GM12873 (cell line): ENCODE results near the gene CLPX.
A peak's percentile ranks its signal among the peaks of the same experiment; 100 is the strongest.

Experiments used
- TF ChIP-seq, protein P1 (sequence below): IDR thresholded peaks from 2 replicates; pipeline ENCODE4 v1.5.1; 2012; ENCODE audit warnings: low read depth, mild to moderate bottlenecking, moderate library complexity, low read length, control low read depth; ENCODE audit not compliant: insufficient read depth; ENCODE audit errors: missing control alignments

Gene CLPX

DNA sequence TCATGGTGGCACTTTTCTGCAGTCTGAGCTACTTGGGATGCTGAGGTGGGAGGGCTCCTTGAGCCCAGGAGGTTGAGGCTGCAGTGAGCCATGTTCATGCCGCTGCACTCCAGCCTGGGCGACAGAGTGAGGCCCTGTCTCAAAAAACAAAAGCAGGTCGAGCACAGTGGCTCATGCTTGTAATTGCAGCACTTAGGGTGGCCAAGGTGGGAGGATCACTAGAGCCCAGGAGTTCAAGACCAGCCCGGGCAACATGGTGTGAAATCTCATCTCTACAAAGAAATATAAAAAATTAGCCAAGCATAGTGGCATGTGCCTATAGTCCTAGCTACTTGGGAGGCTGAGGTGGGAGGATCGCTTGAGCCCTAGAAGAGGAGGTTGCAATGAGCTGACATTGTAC, 80.1 kb downstream of the CLPX start:
- TF ChIP-seq, protein P1, sequence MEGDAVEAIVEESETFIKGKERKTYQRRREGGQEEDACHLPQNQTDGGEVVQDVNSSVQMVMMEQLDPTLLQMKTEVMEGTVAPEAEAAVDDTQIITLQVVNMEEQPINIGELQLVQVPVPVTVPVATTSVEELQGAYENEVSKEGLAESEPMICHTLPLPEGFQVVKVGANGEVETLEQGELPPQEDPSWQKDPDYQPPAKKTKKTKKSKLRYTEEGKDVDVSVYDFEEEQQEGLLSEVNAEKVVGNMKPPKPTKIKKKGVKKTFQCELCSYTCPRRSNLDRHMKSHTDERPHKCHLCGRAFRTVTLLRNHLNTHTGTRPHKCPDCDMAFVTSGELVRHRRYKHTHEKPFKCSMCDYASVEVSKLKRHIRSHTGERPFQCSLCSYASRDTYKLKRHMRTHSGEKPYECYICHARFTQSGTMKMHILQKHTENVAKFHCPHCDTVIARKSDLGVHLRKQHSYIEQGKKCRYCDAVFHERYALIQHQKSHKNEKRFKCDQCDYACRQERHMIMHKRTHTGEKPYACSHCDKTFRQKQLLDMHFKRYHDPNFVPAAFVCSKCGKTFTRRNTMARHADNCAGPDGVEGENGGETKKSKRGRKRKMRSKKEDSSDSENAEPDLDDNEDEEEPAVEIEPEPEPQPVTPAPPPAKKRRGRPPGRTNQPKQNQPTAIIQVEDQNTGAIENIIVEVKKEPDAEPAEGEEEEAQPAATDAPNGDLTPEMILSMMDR: no peak

DNA sequence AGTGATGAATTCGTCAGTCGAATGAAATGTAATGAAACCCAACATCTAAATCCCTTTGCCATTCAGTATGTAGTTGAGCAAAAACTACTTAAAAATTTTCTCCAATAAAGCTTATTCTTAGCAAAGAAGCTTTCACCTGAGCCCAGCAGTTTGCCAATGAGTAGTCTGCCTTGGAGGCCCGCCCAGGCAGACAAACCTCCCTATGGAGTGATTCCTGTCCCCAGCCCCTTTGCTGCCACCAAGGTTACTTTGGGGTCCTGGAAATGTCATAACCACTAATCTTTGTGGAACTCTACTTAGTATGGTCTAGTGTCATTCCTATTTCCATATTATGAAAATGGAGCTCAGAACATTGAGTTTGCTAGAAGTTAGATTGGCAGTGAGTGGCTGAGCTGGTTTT, 82.2 kb downstream of the CLPX start:
- TF ChIP-seq, protein P1: no peak

DNA sequence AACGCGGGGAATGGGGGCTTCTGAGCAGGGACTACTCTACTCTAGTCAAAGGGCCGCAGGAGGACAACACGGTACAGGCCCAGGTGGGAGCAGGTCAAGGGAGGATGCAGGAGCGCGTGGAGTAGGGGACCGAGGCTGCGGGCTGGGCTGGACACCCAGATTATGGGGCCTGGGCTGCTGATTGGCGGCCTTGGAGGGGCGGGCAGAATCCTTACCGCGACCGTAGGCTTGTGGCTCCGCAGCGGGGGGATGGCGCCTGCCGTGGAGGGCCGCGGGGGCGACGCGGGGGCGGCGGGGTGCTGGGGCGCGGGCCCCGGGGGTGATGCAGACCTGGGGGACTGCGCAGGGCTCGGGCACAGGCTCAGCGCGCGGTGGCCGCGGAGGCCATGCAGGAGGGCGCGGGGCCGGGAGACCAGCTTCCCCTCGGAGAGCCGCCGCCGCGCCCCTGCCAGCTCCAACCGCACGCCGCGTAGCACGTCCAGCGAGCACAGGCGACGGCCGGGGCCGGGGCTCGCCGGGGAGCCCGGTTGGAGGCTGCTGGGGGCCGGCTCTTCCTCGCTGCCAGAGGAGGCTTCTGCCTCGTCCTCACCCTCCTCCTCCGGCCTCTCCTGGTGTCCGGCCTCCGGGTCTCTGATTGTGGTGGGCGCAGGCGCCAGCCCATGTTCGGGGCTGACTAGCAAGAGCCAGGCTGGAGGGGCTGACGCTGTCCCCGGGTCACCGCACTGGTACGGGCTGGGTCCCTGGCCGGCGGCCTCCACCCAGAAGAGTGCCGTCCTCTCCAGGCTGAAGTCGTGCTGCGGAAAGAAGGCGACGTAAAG, 83.0 kb downstream of the CLPX start:
- TF ChIP-seq, protein P1: no peak

DNA sequence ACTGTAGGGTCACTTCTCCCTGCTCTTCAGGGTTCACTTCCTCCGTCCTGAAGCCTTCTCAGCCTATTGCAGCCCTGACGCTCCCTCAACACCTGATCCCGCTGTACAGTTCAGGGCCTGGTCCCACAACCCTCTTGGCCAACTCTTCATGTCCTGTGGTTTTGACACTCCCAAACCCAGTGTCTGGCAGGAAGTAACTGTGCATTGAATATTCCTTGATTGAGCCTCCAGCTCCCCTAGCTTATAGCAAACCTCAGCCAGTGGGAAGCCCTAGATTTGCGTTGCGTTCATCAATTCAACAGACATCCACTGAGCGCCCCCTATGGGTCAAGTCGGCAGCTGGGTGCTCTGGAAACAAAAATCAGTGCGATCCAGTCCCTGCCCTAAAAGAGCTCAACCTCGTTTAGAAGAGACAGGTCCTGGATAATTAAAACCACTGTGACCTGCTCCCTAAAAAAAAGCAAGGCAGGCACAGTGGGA, 83.7 kb downstream of the CLPX start:
- TF ChIP-seq, protein P1: peak; percentile 86

DNA sequence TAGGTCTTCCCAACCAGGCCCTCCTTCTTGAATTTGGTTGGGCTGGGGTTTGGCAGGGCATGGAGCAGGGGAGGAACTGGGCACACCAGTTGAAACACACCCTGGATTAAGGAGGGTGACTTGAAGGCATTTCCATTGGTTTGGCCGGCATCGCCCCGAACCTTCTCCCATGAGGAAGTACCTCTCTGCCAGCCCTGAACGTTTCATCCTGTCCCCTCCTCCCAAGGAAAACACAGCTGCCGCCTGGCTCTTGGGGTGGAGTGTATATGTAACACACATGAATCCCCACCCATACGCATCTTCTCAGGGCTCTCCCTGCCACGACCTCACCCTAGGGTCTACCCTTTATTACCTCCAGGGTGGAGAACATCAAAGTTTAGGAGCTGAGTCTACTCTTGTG, 84.7 kb downstream of the CLPX start:
- TF ChIP-seq, protein P1: no peak

DNA sequence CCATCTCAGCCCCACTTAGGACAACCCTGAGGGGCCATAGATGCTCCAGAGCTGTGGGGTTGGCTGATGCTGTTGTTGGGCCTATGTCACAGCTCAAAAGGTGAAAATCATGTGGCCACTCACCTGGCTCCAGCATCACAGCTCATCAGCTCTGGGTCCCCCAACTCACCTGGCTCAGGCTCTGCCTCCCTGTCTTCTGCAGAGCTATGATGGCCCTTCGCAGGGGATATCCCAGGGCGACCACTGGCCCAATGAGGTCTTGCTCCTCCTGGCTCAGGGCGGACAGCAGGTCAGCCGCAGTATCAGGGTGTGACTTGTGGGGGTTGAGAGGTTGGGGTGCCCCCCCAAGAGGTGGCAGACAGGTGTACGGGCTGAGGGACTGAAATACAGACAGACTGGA, 85.8 kb downstream of the CLPX start:
- TF ChIP-seq, protein P1: no peak
